Osteocyte (in vitro differentiated cells): Measurements from ENCODE around the gene PILRA. TPM values are rescaled to one million over a fixed set of nuclear protein-coding genes. Genes with fewer than 3 reads are reported as not detected.
"Not testable (repeated sequence)": the region's sequence is repeated elsewhere in the genome, so short reads cannot be mapped to it uniquely, and the experiment has no call there.

Experiments
- DNase-seq: peaks from one replicate; pipeline ENCODE4 v3.0.0; 2021; ENCODE audit warnings: mixed read lengths; ENCODE audit not compliant: unreplicated experiment; ENCODE audit errors: extremely low spot score
- H3K27ac Mint-ChIP-seq: one replicate; pipeline ENCODE4 v1.8.0; 2021; ENCODE audit warnings: mild to moderate bottlenecking, mixed read lengths; ENCODE audit not compliant: unreplicated experiment
- H3K27me3 Mint-ChIP-seq: one replicate; pipeline ENCODE4 v1.8.0; 2021; ENCODE audit warnings: mixed read lengths; ENCODE audit not compliant: unreplicated experiment
- H3K36me3 Mint-ChIP-seq: one replicate; pipeline ENCODE4 v1.8.0; 2021; ENCODE audit warnings: mixed read lengths; ENCODE audit not compliant: unreplicated experiment
- H3K4me1 Mint-ChIP-seq: one replicate; pipeline ENCODE4 v1.8.0; 2021; ENCODE audit warnings: mixed read lengths; ENCODE audit not compliant: unreplicated experiment
- H3K4me3 Mint-ChIP-seq: one replicate; pipeline ENCODE4 v1.8.0; 2021; ENCODE audit warnings: mild to moderate bottlenecking, moderate library complexity, mixed read lengths; ENCODE audit not compliant: unreplicated experiment
- H3K9me3 Mint-ChIP-seq: one replicate; pipeline ENCODE4 v1.8.0; 2021; ENCODE audit warnings: mixed read lengths; ENCODE audit not compliant: unreplicated experiment
- total RNA-seq: library from RNA; stranded (reverse); gene quantifications from 2 replicates; pipeline ENCODE4 v1.2.1, GENCODE V29; 2021
- TF ChIP-seq, protein P1 (sequence below): fragments of 200-600 bp; sonication (generic); IDR thresholded peaks from 2 replicates; pipeline ENCODE4 v1.5.0; 2021; ENCODE audit warnings: antibody characterized with exemption, mild to moderate bottlenecking, moderate library complexity

The PILRA gene
- total RNA-seq, 1 donor from 2014 or later = 2.5 TPM

DNA sequence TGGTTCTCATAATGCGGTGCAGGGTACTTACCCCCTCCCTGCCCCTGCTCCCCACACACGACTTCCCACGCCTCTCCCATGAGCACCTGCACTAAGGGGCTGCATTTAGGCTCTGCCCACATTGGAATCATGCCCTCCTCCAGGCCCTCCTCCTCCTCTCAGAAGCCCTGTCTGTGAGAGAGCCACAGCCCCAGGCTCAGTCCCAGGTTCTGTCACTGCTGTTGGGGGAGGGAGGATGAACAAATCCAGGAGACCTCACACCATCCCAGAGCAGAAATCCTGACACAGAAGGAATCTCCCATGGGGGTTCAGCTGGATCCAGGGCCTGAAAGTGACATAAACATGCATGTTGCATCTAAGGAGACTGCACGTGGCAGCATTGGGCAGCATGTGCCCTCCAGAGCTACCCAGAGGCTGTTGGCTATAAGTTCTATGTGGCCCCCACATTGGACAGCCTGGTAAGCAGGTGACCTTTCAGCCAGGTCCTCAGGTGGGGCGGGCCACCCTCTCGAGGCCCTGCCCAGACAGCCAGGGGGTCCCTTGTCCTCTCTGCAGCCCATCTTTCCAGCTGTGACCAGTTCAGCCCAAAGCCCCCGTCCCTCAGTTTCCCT lies 1.6 kb upstream of the PILRA start:
- no peaks in the 10 kb centered on the region for H3K4me1 Mint-ChIP-seq
- TF ChIP-seq, protein P1, sequence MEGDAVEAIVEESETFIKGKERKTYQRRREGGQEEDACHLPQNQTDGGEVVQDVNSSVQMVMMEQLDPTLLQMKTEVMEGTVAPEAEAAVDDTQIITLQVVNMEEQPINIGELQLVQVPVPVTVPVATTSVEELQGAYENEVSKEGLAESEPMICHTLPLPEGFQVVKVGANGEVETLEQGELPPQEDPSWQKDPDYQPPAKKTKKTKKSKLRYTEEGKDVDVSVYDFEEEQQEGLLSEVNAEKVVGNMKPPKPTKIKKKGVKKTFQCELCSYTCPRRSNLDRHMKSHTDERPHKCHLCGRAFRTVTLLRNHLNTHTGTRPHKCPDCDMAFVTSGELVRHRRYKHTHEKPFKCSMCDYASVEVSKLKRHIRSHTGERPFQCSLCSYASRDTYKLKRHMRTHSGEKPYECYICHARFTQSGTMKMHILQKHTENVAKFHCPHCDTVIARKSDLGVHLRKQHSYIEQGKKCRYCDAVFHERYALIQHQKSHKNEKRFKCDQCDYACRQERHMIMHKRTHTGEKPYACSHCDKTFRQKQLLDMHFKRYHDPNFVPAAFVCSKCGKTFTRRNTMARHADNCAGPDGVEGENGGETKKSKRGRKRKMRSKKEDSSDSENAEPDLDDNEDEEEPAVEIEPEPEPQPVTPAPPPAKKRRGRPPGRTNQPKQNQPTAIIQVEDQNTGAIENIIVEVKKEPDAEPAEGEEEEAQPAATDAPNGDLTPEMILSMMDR = no peak
- H3K36me3 Mint-ChIP-seq = no peaks in the 10 kb centered on the region
- H3K4me3 Mint-ChIP-seq = no peak overlapping the region
- no peaks in the 10 kb centered on the region for H3K27me3 Mint-ChIP-seq
- DNase-seq = no peak
- no peaks in the 10 kb centered on the region for H3K9me3 Mint-ChIP-seq
- no peak overlapping the region for H3K27ac Mint-ChIP-seq

DNA sequence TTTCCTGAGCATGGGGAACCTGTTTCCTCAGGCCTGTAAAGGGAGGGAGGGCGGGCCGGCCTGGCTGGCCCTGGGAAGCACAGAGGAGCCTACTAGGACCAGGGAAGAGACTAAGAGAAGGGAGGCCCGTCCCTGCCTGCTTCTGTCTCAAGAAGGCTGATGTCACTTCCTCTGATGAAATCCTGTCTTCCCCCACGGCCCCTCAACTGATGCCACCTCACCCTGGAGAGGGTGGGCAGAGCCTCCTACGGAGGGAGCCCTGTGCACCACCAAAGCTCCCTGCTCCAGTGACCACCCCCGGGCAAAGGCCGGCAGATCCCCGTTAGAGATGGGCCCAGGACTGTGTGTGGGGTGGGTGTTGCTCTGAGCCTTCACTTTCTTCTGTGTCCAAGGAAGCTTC lies 1.0 kb upstream of the PILRA start:
- TF ChIP-seq, protein P1 = no peak
- Mint-ChIP-seq H3K27ac (no peak overlapping the region), H3K4me3 (no peak overlapping the region), H3K27me3 (no peaks in the 10 kb centered on the region), H3K4me1 (no peaks in the 10 kb centered on the region), H3K9me3 (no peaks in the 10 kb centered on the region), H3K36me3 (no peaks in the 10 kb centered on the region)
- no peak for DNase-seq

DNA sequence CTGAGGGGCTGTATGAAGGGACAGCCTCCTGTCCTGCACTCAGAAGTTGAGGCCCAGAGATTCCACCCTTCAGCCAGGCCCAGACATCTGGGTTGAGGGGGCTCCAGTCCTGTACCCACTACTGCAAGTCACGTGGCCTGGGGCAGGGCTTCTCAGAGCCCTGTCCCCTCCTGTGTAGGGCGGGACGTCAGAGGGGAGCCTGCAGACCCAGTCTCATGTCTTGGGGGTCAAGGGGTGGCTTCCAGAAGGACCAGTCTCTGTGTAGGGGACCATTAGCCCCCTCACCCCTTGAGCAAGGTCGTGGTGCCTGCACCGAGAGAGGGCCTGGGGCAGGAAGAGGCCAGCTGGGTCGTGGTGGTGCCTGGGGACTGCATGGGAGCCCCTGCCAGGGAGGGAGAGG lies 593 bp upstream of the PILRA start:
- DNase-seq = no peak
- Mint-ChIP-seq H3K27ac (no peak overlapping the region), H3K36me3 (no peaks in the 10 kb centered on the region), H3K4me3 (no peak overlapping the region), H3K9me3 (no peaks in the 10 kb centered on the region), H3K27me3 (no peaks in the 10 kb centered on the region), H3K4me1 (no peaks in the 10 kb centered on the region)
- TF ChIP-seq, protein P1 = no peak

DNA sequence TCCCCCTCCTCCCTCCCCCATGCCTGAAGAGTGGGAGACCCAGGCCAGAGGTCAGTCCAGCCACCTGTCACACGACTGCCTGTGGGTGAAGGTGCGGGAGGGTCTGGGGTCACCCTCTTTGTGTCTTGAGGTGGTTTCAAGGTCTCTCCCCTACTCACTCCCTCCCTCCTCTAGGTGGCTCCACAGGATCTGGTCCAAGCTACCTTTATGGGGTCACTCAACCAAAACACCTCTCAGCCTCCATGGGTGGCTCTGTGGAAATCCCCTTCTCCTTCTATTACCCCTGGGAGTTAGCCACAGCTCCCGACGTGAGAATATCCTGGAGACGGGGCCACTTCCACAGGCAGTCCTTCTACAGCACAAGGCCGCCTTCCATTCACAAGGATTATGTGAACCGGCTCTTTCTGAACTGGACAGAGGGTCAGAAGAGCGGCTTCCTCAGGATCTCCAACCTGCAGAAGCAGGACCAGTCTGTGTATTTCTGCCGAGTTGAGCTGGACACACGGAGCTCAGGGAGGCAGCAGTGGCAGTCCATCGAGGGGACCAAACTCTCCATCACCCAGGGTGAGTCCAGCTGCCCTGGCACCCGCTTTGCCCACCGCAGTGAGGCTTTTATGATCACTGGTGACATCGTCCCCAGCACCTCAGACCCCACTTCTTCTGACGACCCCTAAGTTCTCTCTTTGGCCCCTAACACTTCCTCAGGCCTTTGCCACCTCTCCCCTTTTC lies 747 bp downstream of the PILRA start:
- H3K36me3 Mint-ChIP-seq, DNase-seq, H3K27me3 Mint-ChIP-seq, H3K4me1 Mint-ChIP-seq, H3K9me3 Mint-ChIP-seq, H3K4me3 Mint-ChIP-seq, H3K27ac Mint-ChIP-seq: not testable (repeated sequence)

DNA sequence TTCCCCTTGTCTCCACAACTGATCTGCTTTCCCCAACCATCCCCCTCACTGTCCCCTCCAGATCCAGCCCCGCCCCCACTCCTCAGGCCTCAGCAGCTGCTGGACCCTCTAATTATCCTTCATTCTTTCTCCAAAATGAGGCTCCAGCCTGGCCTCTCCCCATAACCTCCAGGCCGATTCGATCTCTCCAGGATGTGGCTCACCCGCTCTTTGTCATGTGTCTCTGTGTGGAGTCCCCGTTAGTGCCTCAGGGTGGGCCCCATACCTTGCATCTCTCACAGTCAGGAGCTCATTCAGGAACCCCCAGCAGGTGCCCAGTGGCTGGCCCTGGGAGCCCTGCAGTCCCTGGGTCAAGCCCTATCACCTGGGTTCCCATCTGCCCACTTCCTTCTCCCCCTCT lies 1.3 kb downstream of the PILRA start:
- no peaks in the 10 kb centered on the region for H3K4me1 Mint-ChIP-seq
- TF ChIP-seq, protein P1 = no peak
- no peaks in the 10 kb centered on the region for H3K9me3 Mint-ChIP-seq
- no peaks in the 10 kb centered on the region for H3K27me3 Mint-ChIP-seq
- no peaks in the 10 kb centered on the region for H3K36me3 Mint-ChIP-seq
- no peak for DNase-seq
- H3K27ac Mint-ChIP-seq = no peak overlapping the region
- H3K4me3 Mint-ChIP-seq = no peak overlapping the region
